GM13976 (cell line): ENCODE measurements around the gene CERK.

Source experiments
- DNase-seq: peaks from one replicate; pipeline ENCODE4 v3.0.0; 2012; ENCODE audit warnings: low spot score
- in situ Hi-C: fragments of 300-500 bp; cut with MboI; formaldehyde crosslinking; loops from one replicate; pipeline ENCODE4 v1.12.0; 2022; ENCODE audit warnings: low sequenced_read_pairs, mixed read lengths, inconsistent platforms; ENCODE audit not compliant: unreplicated experiment
- TF ChIP-seq, protein P1 (sequence below): IDR thresholded peaks from 2 replicates; pipeline ENCODE4 v1.5.1; 2012; ENCODE audit warnings: borderline replicate concordance, mild to moderate bottlenecking; ENCODE audit not compliant: insufficient read depth; ENCODE audit errors: extremely low read depth, missing control alignments, control extremely low read depth

Gene CERK

DNA sequence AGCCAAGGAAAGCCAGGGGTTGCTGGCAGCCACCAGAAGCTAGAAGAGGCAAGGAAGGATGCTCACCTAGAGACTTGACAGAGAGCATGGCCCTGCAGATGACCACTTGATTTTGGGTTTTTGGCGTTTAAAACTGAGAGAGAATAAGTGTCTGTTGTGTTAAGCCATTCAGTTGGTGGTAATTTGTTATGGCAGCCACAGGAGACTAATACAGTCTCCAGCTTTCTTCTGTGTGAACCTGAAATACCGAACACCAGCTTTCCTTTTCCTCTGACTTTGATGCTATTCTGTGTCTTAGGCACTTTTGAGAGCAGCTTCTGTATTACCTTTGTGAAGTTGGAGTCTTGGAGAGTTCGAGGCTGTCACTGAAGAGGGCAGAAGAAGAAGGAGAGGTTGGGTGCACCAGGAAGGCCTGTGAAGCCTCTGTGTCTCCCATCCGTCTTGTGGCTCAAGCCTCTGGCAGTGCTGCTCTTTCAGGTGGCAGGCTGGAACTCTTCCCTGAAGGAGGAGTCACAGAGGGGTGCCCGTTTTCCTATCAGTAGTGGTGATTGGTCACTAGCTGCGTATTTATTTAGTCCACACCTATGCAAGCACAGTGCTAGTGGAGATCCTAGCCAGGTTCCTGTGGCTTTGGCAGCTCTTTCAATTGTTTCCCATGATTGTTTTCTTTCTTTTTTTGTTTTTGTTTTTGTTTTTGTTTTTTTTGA is 26.9 kb upstream of the CERK start:
- in situ Hi-C loops: no loop called here
- TF ChIP-seq, protein P1, sequence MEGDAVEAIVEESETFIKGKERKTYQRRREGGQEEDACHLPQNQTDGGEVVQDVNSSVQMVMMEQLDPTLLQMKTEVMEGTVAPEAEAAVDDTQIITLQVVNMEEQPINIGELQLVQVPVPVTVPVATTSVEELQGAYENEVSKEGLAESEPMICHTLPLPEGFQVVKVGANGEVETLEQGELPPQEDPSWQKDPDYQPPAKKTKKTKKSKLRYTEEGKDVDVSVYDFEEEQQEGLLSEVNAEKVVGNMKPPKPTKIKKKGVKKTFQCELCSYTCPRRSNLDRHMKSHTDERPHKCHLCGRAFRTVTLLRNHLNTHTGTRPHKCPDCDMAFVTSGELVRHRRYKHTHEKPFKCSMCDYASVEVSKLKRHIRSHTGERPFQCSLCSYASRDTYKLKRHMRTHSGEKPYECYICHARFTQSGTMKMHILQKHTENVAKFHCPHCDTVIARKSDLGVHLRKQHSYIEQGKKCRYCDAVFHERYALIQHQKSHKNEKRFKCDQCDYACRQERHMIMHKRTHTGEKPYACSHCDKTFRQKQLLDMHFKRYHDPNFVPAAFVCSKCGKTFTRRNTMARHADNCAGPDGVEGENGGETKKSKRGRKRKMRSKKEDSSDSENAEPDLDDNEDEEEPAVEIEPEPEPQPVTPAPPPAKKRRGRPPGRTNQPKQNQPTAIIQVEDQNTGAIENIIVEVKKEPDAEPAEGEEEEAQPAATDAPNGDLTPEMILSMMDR: no peak
- no peak for DNase-seq

DNA sequence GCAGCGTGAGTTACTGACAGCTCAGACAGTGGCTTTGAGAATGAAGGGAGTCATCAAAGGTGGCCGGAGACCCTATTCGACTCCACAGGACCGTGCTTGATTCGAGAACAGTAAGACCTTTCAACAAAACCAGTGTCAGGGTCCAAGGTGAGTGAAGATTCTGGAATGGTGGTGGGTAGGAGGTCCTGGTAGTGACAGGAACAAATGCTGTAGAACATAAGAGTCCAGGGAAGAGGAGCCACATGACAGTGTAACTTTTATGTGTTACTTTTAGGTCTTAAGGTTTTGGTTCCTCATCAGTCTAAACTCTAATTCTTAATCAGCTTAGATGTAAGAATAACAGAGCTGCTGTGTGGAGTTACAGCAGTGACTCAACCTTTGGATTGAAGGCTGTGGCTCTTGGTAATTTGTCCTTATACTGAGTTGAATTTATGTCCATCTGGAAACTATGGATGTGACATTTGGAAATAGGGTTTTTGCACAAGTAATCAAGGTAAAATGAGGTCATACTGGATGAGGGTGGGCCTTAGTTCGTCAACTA is 26.2 kb upstream of the CERK start:
- in situ Hi-C loops: no loop called here
- no peak for DNase-seq
- TF ChIP-seq, protein P1: no peak

DNA sequence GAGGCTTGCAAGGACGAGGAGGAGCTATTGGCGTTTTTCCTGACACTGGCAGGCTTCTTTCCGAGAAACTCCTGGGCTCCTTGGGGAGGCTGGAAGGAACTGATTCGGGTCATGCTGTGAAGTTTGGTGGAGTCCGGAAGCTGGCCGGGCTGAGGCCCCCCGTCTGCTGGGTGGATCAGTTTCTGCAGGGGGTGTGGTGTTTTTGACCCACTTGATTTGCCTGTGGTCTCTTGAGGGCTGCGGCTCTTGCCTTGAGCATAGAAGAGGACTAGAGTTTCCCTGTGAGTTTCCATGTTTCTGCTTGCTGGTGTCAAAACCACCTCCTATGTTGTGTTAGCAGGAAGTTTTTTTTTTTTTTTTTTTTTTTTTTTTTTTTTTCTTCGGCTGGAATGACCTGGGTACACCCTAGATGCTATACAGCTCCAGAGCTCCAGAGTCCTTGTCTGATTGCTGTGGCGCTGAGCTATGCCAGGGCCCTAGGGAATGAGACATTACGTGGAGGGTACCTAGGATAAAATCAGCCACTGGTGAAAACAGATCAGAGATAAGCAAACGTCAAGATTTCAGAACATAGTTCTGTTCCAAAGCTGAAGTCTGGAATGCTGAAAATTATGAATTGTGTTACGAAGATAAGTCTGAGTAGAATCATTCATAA is 25.1 kb upstream of the CERK start:
- in situ Hi-C loops: no loop called here
- TF ChIP-seq, protein P1: no peak
- peak; percentile 87 for DNase-seq

DNA sequence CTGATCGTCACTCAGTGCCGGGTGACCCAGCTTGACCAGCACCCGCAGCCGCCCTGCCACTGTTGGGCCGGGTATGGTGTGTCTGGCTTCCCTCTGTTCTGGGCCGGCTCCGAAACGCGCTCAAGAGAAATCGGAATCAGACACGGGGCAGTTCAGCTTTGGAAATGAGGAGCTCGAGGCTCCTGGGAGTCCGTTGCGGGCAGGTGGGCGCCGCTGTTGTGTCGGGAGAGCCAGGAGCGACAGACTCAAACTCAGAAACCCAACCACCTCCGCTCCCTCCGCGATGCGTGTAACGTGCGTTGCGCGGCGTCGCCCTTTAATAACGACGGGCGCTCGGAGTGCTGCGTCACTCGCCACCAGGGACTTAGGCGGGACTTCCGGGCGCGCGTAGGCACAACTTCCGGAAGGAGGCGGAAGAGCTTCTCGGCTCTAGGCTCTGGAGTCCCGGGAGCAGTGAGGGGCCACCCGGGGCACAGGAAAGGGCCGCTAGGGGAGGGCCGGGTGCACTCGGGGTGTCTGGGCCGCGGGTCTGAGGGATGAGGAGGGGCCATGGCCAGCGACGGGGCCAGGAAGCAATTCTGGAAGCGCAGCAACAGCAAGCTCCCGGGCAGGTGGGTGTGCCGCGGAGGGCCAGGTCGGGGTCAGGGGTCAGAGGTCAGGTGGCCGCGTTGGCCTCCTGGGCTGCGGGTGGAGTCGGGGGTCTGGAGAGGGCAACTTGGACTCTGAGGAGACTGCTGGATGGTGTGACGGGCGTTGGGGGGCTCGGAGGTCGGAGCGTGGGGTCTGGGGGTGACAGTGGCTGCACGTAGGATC is 24.4 kb upstream of the CERK start, which contains the start of gene TBC1D22A:
Gene TBC1D22A (plus strand): TSS at position 413 of the 813 bp plus-strand sequence. CDS start 137 bp downstream, at position 550.
- in situ Hi-C loops: no loop called here
- DNase-seq: peak; percentile 96
- TF ChIP-seq, protein P1: no peak

DNA sequence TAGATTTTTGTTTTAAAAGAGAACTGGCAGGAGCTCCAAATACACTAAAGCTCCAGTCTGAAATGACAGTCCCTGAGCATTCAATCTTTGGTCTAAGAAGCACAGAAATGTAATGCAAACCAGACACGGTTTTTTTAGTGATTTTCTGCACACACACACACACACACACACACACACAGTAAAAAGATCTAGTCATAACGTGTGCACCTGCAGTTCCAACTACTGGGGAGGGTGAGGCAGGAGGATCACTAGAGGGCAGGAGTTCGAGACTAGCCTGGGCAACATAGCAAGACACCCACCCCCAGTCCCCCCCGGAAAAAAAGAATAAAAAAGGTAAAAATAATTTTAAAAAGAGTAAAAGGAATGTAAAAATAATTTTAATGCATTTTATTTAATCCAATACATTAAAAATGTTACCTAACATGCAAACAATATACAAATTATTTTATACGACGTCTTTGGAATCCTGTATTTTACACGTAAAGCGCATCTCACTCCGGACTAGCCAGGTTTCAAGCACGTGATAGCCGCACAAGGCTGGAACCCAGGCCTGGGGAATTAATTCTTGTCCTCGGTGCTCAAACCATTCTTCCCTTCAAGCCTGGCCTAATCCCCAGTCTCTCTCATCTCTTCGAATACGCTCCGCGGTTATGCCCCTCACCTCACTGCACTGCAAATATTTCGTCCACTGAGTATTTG is 23.6 kb upstream of the CERK start:
- in situ Hi-C loops: no loop called here
- DNase-seq: no peak
- TF ChIP-seq, protein P1: no peak

DNA sequence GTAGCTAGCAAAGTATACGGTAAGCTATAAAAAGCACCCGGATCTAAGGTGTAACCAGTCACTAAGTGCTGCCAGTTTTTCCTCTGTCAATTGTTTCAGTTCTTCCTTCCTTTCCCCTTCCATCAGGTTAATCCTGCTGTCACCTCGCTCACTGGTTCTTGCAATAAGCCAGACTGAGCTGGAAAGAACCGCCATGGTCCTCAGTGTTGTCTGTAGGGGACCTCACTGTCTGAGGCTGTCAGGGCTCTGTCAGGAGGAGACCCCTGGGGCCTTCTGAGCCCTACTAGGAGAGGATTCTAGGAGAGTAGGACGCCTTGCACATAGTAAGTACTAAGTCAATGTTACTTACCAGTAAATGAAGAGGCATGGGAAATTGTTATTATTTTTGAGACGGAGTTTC is 23.0 kb upstream of the CERK start:
- no peak for DNase-seq
- in situ Hi-C loops: no loop called here
- TF ChIP-seq, protein P1: no peak
